ENCODE results near the gene ORMDL1. TPM values are rescaled to one million over a fixed set of nuclear protein-coding genes. Genes with fewer than 3 reads are reported as not detected.

Gene ORMDL1
- total and polyA plus RNA-seq, 2 of the 13 experiments (the other 11 are each of a cell fraction or from before 2014, with no cell fraction given), result 67.5 to 160 TPM

DNA sequence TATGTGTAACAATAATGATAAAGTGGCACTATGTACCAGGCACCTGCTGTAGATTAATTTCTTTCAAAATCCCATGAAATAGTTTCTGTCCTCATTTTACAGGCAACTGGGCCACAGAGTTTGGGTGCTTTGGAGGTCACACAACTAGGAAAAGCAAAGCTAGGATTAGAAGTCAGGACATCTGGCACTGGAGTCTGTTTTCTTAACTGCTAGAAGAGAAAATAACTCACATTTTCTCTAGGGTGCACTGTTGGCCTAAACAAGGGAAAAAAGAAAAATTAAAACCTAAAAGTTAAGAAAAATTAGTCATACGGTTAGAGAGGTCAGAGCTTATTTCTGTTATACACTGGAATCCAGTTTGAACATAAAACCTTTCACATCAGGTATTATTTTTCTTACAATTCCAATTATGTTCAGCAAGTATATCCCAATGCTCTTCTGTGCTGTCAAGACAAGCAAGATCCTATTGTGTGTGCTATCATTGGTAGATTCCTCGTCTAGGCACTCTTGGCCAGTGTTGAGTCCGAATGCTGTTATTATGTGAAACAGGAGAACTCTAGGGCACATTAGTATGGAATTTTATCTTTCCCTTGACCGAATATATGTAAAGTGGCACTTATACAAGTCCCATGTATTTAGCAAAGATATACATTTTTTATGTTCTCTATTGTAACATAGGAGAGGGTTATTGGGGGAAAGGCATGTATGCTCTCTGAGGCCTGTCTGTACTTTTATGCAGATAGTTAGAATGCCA lies 20.1 kb downstream of the ORMDL1 start:
- ATAC-seq, result no peak
- Histone ChIP-seq H3K4me2 (ENCODE audit: low read depth, low read length) (peak overlapping the region; percentile 79), H3K27ac (ENCODE audit: extremely low read length, insufficient read depth, low read length) (no peak overlapping the region), H3K4me1 (ENCODE audit: insufficient read depth, low read length) (peaks cover 20% of the 10 kb centered on the region), H4K20me1 (ENCODE audit: insufficient read depth, low read length) (no peaks in the 10 kb centered on the region), H2AFZ (ENCODE audit: low read length) (no peak overlapping the region), H3K79me2 (ENCODE audit: insufficient read depth, low read length) (peaks cover 4% of the 10 kb centered on the region), H3K9me3 (ENCODE audit: low read length) (no peaks in the 10 kb centered on the region), H3K36me3 (replicated peaks in 1 of 2; ENCODE audit: control insufficient read depth in 1 of 2, insufficient read depth in 2 of 2, low read length in 2 of 2) (peaks cover 0 to 10% of the 10 kb centered on the region in 2 experiments; a peak in 2 of 5 replicates), H3K4me3 (replicated peaks in 1 of 3; ENCODE audit: insufficient read depth in 1 of 3, low read depth in 2 of 3, low read length in 3 of 3) (peak overlapping the region in 2 of 3 experiments; percentile 83 to 86; a peak in 3 of 6 replicates), H3K9ac (ENCODE audit: insufficient read depth, low read depth, low read length) (peak overlapping the region; percentile 80), H3K27me3 (ENCODE audit: control insufficient read depth in 1 of 2, insufficient read depth in 2 of 2, low read length in 2 of 2) (no peaks in the 10 kb centered on the region)
- BruUV-seq (replicated peaks), result no TSS peak
- ChIA-PET CTCF (ENCODE audit: low intra/inter-chr PET ratio, low total read pairs) (no interaction called here), POLR2A (interaction anchor here (1.5 to 3.6 kb wide), 5 partner anchors 17 to 416 kb away, joined by 6 to 51 read pairs (median 15); partner anchors contain the start of genes ANKAR, ORMDL1, PMS1 and WDR75)
- peak; percentile 10 for DNase-seq (ENCODE audit: low spot score)
- WGBS (ENCODE audit: low lambda C conversion rate), result 97% methylated on average over 4 of the region's 4 CpGs
- FAIRE-seq, result peak; percentile 60
- in situ Hi-C loops (cut with HindIII; ENCODE audit: extremely low pct_ligation_motif_present, low pct_unique_long_range_greater_than_20kb), result loop anchor here (5.0 kb wide), 1 partner anchor 87 kb away; no protein-coding TSS in a partner anchor
- TF ChIP-seq, protein P1, sequence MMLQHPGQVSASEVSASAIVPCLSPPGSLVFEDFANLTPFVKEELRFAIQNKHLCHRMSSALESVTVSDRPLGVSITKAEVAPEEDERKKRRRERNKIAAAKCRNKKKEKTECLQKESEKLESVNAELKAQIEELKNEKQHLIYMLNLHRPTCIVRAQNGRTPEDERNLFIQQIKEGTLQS (CRISPR knock-in tag; IDR thresholded peaks at IDR 0.05), result no peak
- TF ChIP-seq PAF1 (CRISPR knock-in tag; IDR thresholded peaks at IDR 0.05) (0 out of 2 replicates have a peak, but pooled peaks have one; percentile 56), SCMH1 (CRISPR knock-in tag; IDR thresholded peaks at IDR 0.05; ENCODE audit: borderline replicate concordance) (no peak), NFYB (CRISPR knock-in tag; IDR thresholded peaks at IDR 0.05) (no peak), SMYD3 (CRISPR knock-in tag; IDR thresholded peaks at IDR 0.05) (0 out of 2 replicates have a peak, but pooled peaks have one; percentile 25), KDM2A (CRISPR knock-in tag; IDR thresholded peaks at IDR 0.05; ENCODE audit: borderline replicate concordance, low read depth) (no peak), SSRP1 (CRISPR knock-in tag; IDR thresholded peaks at IDR 0.05) (0 out of 2 replicates have a peak, but pooled peaks have one; percentile 52), STAG1 (CRISPR knock-in tag; IDR thresholded peaks at IDR 0.05) (peak; percentile 11; the same call in 1 of the 2 replicates)
- TF ChIP-seq, protein P2, sequence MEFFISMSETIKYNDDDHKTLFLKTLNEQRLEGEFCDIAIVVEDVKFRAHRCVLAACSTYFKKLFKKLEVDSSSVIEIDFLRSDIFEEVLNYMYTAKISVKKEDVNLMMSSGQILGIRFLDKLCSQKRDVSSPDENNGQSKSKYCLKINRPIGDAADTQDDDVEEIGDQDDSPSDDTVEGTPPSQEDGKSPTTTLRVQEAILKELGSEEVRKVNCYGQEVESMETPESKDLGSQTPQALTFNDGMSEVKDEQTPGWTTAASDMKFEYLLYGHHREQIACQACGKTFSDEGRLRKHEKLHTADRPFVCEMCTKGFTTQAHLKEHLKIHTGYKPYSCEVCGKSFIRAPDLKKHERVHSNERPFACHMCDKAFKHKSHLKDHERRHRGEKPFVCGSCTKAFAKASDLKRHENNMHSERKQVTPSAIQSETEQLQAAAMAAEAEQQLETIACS (CRISPR knock-in tag; IDR thresholded peaks at IDR 0.05), result no peak
- intact Hi-C loops (cut with micrococcal nuclease; ENCODE audit: unreplicated experiment), result loop anchor here (1.0 to 10.0 kb wide), 4 partner anchors 20 to 551 kb away; partner anchors contain the start of genes HIBCH, ORMDL1, PMS1 and WDR75
